Effector CD4-positive, alpha-beta T cell (primary cell): Measurements from ENCODE around the gene MYOC.
"Not testable (repeated sequence)": the region's sequence is repeated elsewhere in the genome, so short reads cannot be mapped to it uniquely, and the experiment has no call there.

Source experiments
- DNase-seq: peaks from one replicate; pipeline ENCODE4 v3.0.0-alpha.2; 2020

Gene MYOC

DNA sequence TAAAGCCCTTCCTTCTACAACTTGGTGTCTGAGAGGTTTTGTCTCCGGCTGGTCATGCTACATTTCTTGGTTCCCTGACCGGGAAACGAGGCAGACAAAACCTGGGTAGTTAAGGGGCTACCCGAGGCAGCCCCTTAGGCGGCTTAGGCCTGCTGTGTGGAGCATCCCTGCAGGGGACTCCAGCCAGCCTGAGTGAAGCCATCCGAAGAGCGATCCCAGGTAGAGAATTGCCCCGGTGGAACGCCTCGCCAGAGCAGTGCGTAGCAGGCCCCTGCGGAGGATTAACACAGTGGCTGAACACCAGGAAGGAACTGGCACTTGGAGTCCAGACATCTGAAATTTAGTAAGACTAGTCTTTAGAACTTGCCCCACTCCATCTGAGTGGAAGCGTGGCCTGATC is 51.6 kb downstream of the MYOC start:
- no peak for DNase-seq

DNA sequence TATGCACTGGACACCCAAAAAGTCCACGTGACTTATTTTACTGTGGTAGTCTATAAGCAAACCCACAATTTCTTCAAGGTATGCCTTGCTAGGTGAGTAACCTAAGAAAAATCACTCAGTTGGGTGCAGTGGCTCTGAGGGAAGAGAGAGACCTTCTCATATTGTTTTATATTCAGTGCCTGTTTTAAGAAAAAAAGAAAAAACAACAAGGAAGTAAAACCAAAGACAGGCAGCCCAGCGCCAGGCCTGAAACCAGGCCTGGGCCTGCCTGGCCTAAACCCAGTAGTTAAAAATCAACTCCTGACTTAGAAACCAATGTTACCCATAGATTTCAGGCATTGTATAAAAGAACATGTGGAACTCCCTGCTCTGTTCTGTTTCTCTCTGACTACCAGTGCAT is 52.2 kb downstream of the MYOC start:
- not testable (repeated sequence) for DNase-seq

DNA sequence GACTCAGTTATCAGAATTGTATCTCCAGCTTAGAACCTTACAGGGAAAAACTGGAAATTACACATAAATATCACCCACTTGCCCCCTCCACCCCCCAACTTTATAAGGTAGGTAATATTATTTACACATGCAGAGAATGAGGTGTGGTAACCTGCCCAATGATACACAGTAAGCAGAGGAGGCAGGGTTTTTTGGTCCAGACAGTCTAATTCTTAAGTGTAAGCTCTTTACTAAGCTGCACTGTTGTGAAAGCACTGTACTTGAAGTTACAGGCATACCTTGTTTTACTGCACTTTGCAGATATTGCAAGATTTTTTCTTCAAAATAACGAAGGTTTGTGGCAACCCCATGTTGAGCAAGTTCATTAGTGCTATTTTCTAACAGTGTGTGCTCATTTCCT is 55.3 kb downstream of the MYOC start:
- no peak for DNase-seq

DNA sequence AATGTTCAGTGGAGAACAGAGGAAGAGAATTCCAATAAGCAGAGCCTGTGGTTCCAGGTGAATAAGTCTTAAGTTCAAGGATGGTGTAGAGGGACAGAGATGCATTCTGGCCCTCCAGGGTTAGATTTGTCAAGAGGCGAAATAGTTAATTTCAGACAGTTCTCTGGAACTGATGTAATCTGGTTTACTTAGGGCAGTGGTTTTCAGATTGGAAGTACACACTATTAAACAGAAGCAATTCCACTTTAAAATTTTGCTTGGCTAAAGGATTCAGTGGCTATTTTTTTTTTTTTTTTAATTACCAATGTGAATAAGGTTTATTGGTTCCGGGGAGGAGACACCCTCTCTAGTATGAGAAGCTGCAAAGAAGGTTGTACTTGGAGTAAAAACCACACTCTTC is 55.8 kb downstream of the MYOC start:
- no peak for DNase-seq

DNA sequence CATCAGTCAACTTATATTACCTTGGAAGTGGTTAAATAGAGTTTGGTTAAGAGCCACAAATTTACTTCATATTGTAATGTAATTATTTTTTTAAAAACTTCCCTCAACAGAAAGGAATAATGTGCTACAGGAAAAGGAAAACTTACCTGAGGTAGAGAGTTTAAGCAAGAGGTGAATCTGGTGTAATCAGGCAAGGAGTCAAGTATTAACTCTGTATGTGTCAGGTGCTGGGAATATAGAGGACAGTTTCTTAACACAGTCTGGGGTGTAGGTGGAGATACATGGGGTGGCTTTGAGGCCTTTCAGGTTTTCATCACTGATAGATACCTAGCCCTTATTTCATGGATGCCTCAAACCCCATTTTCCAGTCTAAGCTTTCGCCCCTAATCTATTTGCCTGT is 56.4 kb downstream of the MYOC start:
- DNase-seq: no peak

DNA sequence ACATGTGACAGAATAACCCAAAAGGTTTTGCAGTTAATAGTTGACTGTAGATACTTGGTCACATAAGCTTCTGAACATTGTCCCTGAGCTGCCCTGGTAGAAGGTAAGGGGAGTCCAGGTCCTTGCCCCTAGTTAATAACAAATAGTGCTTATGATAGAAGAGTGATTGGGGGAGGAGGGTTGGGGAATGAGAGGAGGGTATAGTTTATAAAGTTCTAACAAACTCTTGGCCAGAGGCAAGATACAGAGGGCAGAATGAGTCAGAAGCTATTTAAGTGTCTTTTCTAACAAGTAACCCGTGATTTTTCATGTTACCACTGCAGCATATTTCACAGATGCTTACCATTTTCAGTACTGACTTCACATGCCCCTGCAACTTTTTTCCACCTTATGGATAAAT is 57.2 kb downstream of the MYOC start:
- DNase-seq: no peak

DNA sequence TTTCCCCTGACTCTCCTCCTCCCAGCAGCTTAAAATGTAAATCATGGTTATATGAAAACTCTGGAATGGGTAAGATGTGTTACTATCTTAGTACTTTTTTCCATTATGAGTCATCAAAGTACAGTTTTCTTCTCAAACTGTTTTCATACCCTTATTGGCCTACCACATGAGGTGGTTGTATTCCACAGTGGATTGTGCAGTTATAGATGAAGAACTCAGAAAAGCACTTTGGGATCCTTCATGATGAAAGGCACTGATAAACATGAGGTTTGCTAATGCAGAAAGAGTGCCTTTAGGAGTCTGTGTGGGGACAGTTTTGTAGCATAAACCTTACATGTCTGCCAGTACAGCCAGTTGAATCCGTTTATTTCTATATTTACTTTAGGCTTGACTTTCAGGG is 62.5 kb downstream of the MYOC start:
- DNase-seq: no peak

DNA sequence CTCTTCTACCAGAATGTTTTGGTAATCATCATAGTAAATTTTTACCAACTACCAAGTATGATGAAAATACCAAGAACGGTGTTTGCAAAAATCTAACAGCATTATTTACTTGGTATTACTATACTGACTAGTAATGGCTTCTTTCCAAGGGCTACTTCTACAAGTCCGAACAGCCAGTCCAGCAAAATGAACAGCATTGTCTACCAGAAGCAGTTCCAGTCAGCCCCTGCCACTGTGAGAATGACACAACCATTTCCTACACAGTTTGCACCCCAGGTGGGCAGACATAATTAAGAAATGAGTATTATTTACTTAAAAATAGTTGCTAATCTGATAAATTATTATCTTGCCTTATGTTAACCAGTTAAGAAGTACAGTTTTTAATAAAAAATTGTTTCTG is 64.3 kb downstream of the MYOC start:
- no peak for DNase-seq

DNA sequence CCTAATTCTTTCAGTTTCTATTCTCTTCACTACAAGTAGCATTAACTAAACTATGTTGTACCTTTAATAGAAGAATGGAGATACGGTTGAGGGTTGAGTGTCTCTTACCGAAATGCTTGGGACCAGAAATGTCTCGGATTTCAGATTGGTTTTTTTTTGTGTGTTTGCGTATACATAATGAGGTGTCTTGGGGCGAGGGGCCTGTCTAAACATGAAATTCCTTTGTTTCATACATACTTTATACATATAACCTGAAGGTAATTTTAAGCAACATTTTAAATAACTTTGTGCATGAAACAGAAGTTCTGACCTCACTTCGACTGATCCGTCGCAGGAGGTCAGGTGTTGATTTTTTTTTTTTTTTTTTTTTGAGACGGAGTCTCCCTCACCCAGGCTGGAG is 66.8 kb downstream of the MYOC start:
- no peak for DNase-seq
